ENCODE results near the gene EGFLAM. TPM values are rescaled to one million over a fixed set of nuclear protein-coding genes. Genes with fewer than 3 reads are reported as not detected.

Gene EGFLAM
- total and polyA plus RNA-seq, 3 donors from 2014 or later, result 12.0 to 38.8 (median 15.2) TPM

- TF ChIP-seq POLR2A (IDR thresholded peaks at IDR 0.05) (no peak), CTCF (IDR thresholded peaks at IDR 0.05) (no peak)
- Histone ChIP-seq H3K4me3 (no peak overlapping the region), H3K4me1 (peaks cover 8% of the 10 kb centered on the region), H3K27me3 (no peaks in the 10 kb centered on the region), H3K36me3 (ENCODE audit: low read depth, missing control alignments) (no peaks in the 10 kb centered on the region), H3K27ac (peak overlapping the region in 1 of 2 donors; percentile 54), H3K9me3 (no peaks in the 10 kb centered on the region)
- 42 to 48% methylated on average over 5 of the region's 5 CpGs for WGBS, 2 donors
- intact Hi-C loops (cut with DNase I; ENCODE audit: low total_unique reads), result no loop called here
- DNase-seq, result no peak
Observed at GRCh38 chr5:38369692-38370091, 111.3 kb downstream of the EGFLAM start.

- no peak overlapping the region for H3K4me3 ChIP-seq
- intact Hi-C loops (cut with DNase I; ENCODE audit: low total_unique reads), result no loop called here
- H3K9me3 ChIP-seq, result no peaks in the 10 kb centered on the region
- H3K4me1 ChIP-seq, result peaks cover 8% of the 10 kb centered on the region
- H3K36me3 ChIP-seq (ENCODE audit: low read depth, missing control alignments), result no peaks in the 10 kb centered on the region
- TF ChIP-seq CTCF (IDR thresholded peaks at IDR 0.05), result no peak
- TF ChIP-seq POLR2A (IDR thresholded peaks at IDR 0.05), result no peak
- H3K27ac ChIP-seq, result peak overlapping the region in 1 of 2 donors; percentile 54
- no peak for DNase-seq
- H3K27me3 ChIP-seq, result no peaks in the 10 kb centered on the region
- WGBS, 2 donors, result 64 to 67% methylated on average over 11 of the region's 11 CpGs
Observed at GRCh38 chr5:38370358-38371100, 112.2 kb downstream of the EGFLAM start.

- DNase-seq, result no peak
- intact Hi-C loops (cut with DNase I; ENCODE audit: low total_unique reads), result no loop called here
- WGBS, 2 donors, result 67 to 75% methylated on average over 8 of the region's 8 CpGs
- Histone ChIP-seq H3K9me3 (no peaks in the 10 kb centered on the region), H3K27ac (peak overlapping the region in 1 of 2 donors; percentile 54), H3K4me3 (no peak overlapping the region), H3K36me3 (ENCODE audit: low read depth, missing control alignments) (no peaks in the 10 kb centered on the region), H3K27me3 (no peaks in the 10 kb centered on the region), H3K4me1 (peaks cover 8% of the 10 kb centered on the region)
- no peak for TF ChIP-seq POLR2A (IDR thresholded peaks at IDR 0.05)
- no peak for TF ChIP-seq CTCF (IDR thresholded peaks at IDR 0.05)
Observed at GRCh38 chr5:38371596-38371995, 113.2 kb downstream of the EGFLAM start.

- no peak overlapping the region for H3K4me3 ChIP-seq
- TF ChIP-seq CTCF (IDR thresholded peaks at IDR 0.05), result no peak
- TF ChIP-seq POLR2A (IDR thresholded peaks at IDR 0.05), result no peak
- H3K36me3 ChIP-seq (ENCODE audit: low read depth, missing control alignments), result no peaks in the 10 kb centered on the region
- H3K4me1 ChIP-seq, result peaks cover 8% of the 10 kb centered on the region
- 61 to 76% methylated on average over 3 of the region's 3 CpGs for WGBS, 2 donors
- H3K9me3 ChIP-seq, result no peaks in the 10 kb centered on the region
- no peaks in the 10 kb centered on the region for H3K27me3 ChIP-seq
- intact Hi-C loops (cut with DNase I; ENCODE audit: low total_unique reads), result no loop called here
- no peak overlapping the region for H3K27ac ChIP-seq
- DNase-seq, result no peak
Observed at GRCh38 chr5:38373743-38374142, 115.4 kb downstream of the EGFLAM start.

- intact Hi-C loops (cut with DNase I; ENCODE audit: low total_unique reads), result no loop called here
- Histone ChIP-seq H3K9me3 (no peaks in the 10 kb centered on the region), H3K36me3 (ENCODE audit: low read depth, missing control alignments) (no peaks in the 10 kb centered on the region), H3K4me3 (no peak overlapping the region), H3K4me1 (peaks cover 4% of the 10 kb centered on the region), H3K27me3 (no peaks in the 10 kb centered on the region), H3K27ac (no peak overlapping the region)
- 69 to 97% methylated on average over 1 of the region's 1 CpG for WGBS, 2 donors
- TF ChIP-seq POLR2A (IDR thresholded peaks at IDR 0.05), result no peak
- TF ChIP-seq CTCF (IDR thresholded peaks at IDR 0.05), result no peak
- no peak for DNase-seq
Observed at GRCh38 chr5:38375423-38375822, 117.1 kb downstream of the EGFLAM start.

All from testis (tissue), 3 donors.